AG04450 (cell line): ENCODE measurements around the gene SATB1. TPM values are rescaled to one million over a fixed set of nuclear protein-coding genes. Genes with fewer than 3 reads are reported as not detected.

Experiments
- CTCF ChIA-PET: fragments of 300-600, 350-600 bp; formaldehyde crosslinking; extraction: SDS; loops from one replicate; lab custom pipeline; 2022; ENCODE audit warnings: antibody characterized with exemption, inconsistent platforms; lab: Charles Lee
- POLR2A ChIA-PET: fragments of 350-600 bp; formaldehyde crosslinking; extraction: SDS; loops from one replicate; lab custom pipeline; 2021; ENCODE audit warnings: antibody characterized with exemption, inconsistent platforms; lab: Yijun Ruan, JAX
- DNase-seq: peaks from one replicate; pipeline ENCODE4 v3.0.0-alpha.2; 2011; ENCODE audit warnings: low read depth, low spot score
- H3K27ac ChIP-seq: one replicate; pipeline ENCODE4 v1.5.1; 2012; ENCODE audit warnings: low read depth, low read length, control low read depth
- H3K27me3 ChIP-seq: one replicate; pipeline ENCODE4 v1.6.0; 2012; ENCODE audit warnings: low read length; ENCODE audit not compliant: control insufficient read depth, insufficient read depth
- H3K4me3 ChIP-seq: 2 replicates; pipeline ENCODE4 v1.5.1; 2011; ENCODE audit warnings: mild to moderate bottlenecking, low read depth, low read length, control low read depth
- H3K9me3 ChIP-seq: 2 replicates; pipeline ENCODE4 v1.5.1; 2012; ENCODE audit warnings: low read length; ENCODE audit not compliant: control insufficient read depth, insufficient read depth
- polyA plus RNA-seq: library from polyadenylated mRNA; depleted of rRNA; stranded (reverse); fragments of >200 nt; gene quantifications from 2 replicates; pipeline ENCODE4 v1.2.3, GENCODE V29; 2011
- TF ChIP-seq, protein P1 (sequence below): IDR thresholded peaks from 2 replicates; pipeline ENCODE4 v1.5.1; 2011; ENCODE audit warnings: low read depth, low read length, control low read depth, inconsistent platforms

Gene SATB1
- polyA plus RNA-seq, 1 experiment: 12.3 TPM

DNA sequence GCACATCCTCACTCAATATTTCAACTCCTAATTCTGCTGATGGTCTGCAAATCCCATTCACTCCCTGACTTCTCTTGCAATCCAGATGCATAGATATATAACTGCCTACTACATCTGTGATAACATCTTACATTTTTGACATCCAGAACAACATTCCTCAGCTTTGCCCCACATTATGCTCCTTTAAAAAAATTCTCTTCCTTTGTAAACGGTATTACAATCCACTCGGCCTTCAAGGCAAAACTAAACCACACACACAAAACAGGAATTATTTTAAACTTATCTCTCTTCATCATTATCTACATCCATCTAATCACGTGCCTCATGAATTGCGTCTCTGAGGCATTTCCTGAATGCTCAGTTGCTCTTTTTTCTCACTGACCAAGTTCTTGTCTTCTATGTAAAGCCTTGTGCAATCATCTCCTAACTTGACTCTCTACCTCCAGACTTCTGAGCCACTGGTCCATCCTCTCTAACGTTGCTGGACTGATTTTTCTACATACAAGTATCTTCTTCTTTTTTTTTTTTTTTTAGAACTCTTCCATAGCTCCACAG, 117.0 kb downstream of the SATB1 start:
- no peaks in the 10 kb centered on the region for H3K9me3 ChIP-seq
- TF ChIP-seq, protein P1, sequence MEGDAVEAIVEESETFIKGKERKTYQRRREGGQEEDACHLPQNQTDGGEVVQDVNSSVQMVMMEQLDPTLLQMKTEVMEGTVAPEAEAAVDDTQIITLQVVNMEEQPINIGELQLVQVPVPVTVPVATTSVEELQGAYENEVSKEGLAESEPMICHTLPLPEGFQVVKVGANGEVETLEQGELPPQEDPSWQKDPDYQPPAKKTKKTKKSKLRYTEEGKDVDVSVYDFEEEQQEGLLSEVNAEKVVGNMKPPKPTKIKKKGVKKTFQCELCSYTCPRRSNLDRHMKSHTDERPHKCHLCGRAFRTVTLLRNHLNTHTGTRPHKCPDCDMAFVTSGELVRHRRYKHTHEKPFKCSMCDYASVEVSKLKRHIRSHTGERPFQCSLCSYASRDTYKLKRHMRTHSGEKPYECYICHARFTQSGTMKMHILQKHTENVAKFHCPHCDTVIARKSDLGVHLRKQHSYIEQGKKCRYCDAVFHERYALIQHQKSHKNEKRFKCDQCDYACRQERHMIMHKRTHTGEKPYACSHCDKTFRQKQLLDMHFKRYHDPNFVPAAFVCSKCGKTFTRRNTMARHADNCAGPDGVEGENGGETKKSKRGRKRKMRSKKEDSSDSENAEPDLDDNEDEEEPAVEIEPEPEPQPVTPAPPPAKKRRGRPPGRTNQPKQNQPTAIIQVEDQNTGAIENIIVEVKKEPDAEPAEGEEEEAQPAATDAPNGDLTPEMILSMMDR: no peak
- H3K4me3 ChIP-seq: no peak overlapping the region
- no peaks in the 10 kb centered on the region for H3K27me3 ChIP-seq
- no peak for DNase-seq
- ChIA-PET CTCF (no interaction called here), POLR2A (no interaction called here)
- H3K27ac ChIP-seq: no peak overlapping the region

DNA sequence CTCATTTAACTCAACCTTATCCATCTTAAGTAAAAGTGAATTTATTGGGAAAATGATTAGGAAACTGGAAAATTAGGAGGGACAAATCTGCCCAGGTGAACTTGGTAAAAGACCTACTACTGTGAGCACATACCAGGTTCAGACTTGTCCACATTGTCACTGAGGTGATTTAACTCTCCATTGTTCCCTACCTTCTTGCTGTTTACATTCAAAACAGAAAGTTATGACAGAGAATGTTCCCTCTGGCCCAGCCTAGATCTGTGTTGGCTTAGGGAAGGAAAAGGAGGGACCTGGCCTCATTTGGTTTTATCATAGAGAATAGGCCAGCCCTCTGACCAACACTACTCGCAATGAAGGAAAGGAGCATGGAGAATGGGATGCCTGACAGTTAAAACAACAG, 117.6 kb downstream of the SATB1 start:
- Histone ChIP-seq H3K9me3 (no peaks in the 10 kb centered on the region), H3K4me3 (no peak overlapping the region), H3K27me3 (no peaks in the 10 kb centered on the region), H3K27ac (no peak overlapping the region)
- POLR2A ChIA-PET: no interaction called here
- TF ChIP-seq, protein P1: no peak
- CTCF ChIA-PET: no interaction called here
- DNase-seq: no peak

DNA sequence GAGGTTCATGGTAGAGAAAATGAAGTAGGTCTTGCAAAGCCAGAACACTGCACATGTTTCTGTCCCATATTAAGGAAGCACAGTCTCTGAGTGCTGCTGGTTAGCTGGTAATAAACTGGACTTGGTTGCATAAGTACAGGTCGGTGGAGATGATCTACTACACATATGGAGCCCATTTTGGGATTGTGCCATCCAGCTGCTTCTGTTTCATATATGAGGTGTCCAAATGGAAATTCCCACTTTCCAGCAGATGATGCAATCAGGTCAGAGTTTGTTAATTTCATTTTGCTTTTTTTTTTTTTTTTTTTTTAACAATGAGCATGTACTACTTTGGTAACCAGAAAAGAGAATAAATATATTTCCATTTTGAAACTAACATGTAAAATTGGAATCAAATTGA, 122.6 kb downstream of the SATB1 start:
- ChIA-PET CTCF (no interaction called here), POLR2A (no interaction called here)
- no peak overlapping the region for H3K27ac ChIP-seq
- DNase-seq: no peak
- H3K9me3 ChIP-seq: no peaks in the 10 kb centered on the region
- TF ChIP-seq, protein P1: no peak
- no peaks in the 10 kb centered on the region for H3K27me3 ChIP-seq
- no peak overlapping the region for H3K4me3 ChIP-seq

DNA sequence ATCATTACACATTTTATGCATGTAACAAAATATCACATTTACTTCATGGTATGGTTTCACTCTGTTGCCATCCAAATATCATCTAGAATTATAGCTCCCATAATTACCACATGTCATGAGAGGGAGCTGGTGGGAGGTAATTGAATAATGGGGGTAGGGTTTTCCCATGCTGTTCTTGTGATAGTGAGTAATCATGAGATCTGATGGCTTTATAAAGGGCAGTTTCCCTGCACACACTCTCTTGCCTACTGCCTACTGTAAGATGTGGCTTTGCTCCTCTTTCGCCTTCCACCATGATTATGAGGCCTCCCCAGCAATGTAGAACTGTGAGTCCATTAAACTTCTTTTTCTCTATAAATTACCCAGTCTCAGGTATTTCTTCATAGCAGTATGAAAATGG, 123.4 kb downstream of the SATB1 start:
- CTCF ChIA-PET: no interaction called here
- POLR2A ChIA-PET: no interaction called here
- no peak for DNase-seq
- no peaks in the 10 kb centered on the region for H3K27me3 ChIP-seq
- no peaks in the 10 kb centered on the region for H3K9me3 ChIP-seq
- H3K4me3 ChIP-seq: no peak overlapping the region
- TF ChIP-seq, protein P1: no peak
- H3K27ac ChIP-seq: no peak overlapping the region

DNA sequence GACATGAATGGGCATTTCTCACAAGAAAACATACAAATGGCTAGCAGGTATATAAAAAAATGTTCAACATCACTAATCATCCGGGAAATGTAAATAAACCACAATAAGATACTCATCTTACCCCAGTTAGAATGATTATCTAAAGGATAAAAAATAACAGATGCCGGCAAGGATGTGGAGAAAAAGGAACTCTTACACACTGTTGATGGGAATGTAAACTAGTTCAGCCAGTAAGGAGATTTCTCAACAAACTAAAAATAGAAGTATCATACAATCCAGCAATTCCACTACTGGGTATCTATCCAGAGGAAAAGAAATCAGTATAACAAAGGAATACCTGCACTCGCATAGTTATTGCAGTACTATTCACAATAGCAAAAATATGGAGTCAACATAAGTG, 124.2 kb downstream of the SATB1 start:
- H3K27me3 ChIP-seq: no peaks in the 10 kb centered on the region
- H3K27ac ChIP-seq: no peak overlapping the region
- DNase-seq: no peak

More for the DNA sequence above, 124.2 kb downstream of the SATB1 start:
- Histone ChIP-seq H3K9me3 (no peaks in the 10 kb centered on the region), H3K4me3 (no peak overlapping the region)
- ChIA-PET POLR2A (no interaction called here), CTCF (no interaction called here)
- TF ChIP-seq, protein P1: no peak
